GM20000 (cell line): ENCODE data around the gene PFKL.
"Not testable (repeated sequence)": the region's sequence is repeated elsewhere in the genome, so short reads cannot be mapped to it uniquely, and the experiment has no call there.

Experiments
- DNase-seq: peaks from one replicate; pipeline ENCODE4 v3.0.0; 2012; ENCODE audit warnings: low spot score
- CTCF ChIP-seq: IDR thresholded peaks from 2 replicates; pipeline ENCODE4 v1.5.1; 2012; ENCODE audit warnings: mild to moderate bottlenecking, control low read depth; ENCODE audit errors: extremely low read depth, missing control alignments

Gene PFKL

DNA sequence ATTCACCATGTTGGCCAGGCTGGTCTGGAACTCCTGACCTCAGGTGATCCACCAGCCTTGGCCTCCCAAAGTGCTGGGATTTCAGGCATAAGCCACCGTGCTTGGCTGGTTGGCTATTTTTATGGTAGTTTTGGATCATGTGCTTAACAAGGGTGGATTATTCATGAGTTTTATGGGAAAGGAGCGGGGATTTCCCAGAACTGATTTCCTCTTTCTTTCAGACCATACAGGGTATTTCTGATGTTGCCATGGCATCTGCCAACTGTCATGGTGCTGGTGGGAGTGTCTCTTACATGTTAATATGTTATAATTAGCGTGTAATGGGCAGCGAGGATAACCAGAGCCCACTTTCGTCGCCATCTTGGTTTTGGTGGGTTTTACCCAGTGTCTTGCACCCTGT lies 56.8 kb downstream of the PFKL start:
- no peak for DNase-seq
- TF ChIP-seq CTCF = no peak

GRCh38 chr21:44357064-44357837 lies 57.4 kb downstream of the PFKL start:
- DNase-seq = no peak
- no peak for TF ChIP-seq CTCF

- no peak for DNase-seq
Observed at GRCh38 chr21:44359396-44359795, 59.5 kb downstream of the PFKL start.

DNA sequence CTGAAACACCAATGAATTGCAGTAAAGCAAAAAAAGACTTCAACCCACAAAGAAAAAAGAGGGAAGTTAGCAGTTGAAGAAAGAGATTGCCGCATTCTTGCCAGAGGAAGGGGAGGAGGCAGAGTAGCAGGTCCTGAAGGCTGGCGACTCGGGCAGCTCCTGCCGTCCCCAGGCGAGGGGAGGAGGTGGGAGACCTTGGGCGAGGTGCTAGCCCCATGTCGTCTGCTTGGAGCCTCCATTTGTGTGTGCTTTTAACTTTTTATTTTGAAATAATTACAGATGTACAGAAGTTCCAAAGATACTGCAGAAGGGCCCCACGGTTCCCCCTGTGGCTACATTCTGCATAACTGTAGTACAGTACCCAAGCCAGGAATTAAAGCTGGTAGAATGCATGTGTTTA lies 60.3 kb downstream of the PFKL start:
- TF ChIP-seq CTCF = no peak

More at GRCh38 chr21:44359396-44359795, 59.5 kb downstream of the PFKL start:
- TF ChIP-seq CTCF = no peak

DNA sequence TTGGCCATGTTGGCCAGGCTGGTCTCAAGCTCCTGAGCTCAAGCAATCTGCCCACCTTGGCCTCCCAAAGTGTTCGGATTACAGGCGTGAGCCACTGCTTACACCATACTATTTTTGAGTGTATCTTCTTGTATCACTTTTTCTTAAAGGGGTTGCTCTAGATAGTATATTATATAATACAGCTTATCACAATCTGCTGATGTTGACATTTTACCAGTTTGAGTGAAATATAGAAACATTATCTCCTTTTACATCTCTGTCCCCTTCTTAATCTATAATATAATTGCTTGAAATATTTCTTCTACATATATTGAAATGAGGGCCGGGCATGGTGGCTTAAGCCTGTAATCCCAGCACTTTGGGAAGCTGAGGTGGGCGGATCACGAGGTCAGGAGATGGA lies 62.0 kb downstream of the PFKL start:
- DNase-seq = not testable (repeated sequence)

More for the DNA sequence above, 60.3 kb downstream of the PFKL start:
- DNase-seq = no peak

DNA sequence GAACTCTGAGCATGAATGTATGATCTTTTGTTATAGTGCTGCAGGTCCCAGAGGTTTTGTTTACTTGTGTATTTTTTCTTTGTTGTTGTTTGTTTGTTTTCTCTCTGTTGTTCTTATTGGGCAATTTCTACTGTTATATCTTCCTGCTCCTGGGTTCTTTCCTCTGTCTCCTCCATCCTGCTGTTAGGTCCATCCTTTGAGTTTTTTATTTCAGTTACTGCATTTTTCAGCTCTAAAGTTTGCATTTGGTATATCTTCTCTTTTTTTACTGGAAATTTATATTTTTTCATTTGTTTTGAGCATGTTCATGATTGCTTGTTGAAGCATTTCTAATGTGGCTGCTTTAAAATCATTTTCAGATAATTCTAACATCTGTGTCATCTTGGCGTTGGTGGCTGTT lies 63.4 kb downstream of the PFKL start:
- no peak for TF ChIP-seq CTCF
- no peak for DNase-seq

- TF ChIP-seq CTCF = no peak
- DNase-seq = no peak
Observed at GRCh38 chr21:44364151-44365053, 64.5 kb downstream of the PFKL start.
